Globus pallidus (tissue), 1 donor: ENCODE measurements around the gene CTCFL.

ENCODE experiments used
- DNase-seq: peaks from one replicate; pipeline ENCODE4 v3.0.0-alpha.2; 2015; ENCODE audit warnings: low spot score

CTCFL gene

DNA sequence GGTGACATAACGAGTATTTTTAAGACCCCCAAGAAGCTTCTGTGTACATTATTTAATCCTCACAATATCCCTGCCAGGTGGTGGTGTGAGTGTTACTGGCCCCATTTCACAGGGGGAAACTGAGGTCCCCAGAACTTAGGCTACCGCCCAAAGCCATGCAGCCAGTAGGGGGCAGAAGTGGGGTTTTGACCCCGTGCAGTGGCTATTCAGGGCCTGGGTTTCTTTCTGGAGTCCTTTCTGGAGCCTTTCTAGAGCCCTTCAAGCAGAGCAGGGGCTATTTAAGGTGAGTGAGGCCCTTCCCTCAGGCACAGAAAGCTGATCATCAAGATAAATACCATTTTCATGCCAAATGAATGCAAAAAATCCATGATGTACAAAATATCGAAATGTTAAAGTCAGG lies 59.0 kb downstream of the CTCFL start:
- DNase-seq: no peak

DNA sequence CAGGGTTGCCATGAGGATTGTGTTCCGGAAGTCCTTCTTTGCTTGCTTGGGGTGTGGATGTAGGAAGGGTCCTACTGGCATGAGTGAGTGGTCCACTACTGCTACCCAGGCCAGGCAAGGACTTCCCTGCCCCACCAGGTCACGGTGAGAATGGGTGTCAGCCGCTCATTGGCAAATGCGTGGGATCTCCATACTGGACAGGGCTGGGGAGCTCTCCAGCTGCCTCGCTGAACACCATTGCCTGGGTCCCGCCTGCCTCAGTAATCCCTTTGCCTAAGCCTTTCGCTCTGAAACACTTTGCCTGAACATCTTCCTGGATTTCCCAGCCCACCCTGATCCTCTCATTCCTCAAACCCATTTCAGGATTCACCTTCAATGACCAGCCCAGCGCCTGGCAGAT lies 59.5 kb downstream of the CTCFL start:
- DNase-seq: no peak

DNA sequence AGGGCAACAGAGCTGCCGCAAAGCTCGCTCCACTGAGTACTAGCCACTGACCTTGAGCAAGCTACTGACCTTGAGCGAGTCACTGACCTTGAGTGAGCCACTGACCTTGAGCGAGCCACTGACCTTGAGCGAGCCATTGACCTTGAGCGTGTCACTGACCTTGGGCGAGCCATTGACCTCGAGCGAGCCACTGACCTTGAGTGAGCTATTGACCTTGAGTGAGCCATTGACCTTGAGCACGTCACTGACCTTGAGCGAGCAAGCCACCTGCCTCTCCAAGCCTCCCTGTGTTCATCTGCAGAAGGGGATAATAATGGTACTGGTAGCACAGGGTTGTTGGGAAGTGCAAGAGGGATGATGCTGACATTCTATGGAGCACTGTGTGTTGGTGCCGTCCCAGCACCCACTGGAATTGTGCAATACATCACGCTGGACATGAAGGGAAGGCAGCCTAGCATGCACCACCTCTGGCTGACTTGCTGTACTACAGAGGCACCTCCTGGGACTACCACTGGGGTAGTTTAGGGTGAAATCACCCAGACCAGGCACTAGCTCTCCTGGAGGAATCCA lies 60.2 kb downstream of the CTCFL start:
- DNase-seq: no peak

DNA sequence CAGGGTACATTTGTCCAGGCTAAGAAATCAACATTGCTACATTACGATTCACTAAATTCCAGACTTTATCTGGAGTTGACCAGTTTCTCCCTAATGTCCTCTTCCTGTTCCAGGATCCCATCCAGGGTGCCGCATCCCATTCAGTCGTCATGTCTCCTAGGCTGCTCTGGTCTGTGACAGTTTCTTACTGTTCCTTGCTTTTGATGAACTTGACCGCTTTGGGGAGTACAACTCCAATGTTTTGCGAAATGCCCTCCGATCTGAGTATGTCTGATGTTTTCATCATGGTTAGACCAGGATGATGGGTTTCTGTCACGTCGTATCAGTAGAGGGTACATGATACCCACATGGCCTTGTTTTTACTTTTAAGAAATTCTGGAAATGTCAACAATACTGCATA lies 62.2 kb downstream of the CTCFL start:
- no peak for DNase-seq

DNA sequence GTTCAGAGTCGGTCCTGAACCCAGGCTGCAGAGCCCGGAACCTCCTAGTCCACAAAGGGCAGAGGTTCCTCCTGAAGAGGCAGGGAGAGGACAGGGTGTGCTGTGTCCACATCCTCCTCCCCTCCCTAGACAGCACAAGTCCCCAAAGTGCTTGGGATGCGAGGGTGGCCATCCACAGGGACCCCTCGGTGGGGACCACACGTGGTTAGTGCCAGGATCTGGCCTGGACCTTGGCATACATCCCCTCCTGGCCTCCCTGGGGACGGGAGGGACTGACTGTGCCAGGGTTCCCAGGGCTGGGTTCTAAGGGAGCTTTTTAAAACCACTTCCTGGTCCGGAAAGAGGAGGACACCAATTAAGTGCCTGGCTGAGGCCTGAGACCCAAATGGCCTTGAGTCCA lies 63.2 kb downstream of the CTCFL start:
- DNase-seq: no peak

DNA sequence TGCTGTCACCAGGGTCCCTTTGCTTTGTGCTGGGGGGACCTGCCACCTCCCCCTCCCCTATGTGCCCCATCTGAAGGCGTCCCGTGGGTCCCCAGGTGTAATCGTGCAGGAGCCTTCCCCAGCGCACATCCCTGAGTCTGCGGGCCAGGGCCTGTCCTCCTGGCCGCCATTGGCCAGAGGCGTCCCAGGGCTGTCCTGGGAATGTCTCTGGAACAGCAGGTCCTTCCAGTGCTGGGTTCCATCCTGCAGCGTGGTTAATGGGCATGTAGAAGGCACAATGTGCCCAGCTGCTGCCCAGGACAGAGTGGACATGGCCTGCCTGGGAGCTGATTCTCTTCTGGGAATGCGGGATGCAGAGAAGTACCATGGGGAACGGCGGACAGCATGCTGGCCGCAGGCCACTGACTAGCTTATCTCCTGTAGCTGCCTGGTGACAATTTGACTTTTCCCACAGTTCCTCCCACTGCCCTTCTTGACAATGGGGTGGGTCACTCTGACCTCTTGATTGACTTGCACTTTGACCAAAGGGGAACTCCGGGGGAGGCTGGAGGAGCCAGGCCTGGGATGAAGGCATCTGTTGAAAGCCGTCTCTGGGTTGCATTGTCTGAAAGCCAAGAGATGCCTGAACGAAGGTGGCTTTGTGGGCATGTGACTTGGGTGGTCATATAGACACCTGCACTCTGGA lies 64.0 kb downstream of the CTCFL start:
- no peak for DNase-seq

DNA sequence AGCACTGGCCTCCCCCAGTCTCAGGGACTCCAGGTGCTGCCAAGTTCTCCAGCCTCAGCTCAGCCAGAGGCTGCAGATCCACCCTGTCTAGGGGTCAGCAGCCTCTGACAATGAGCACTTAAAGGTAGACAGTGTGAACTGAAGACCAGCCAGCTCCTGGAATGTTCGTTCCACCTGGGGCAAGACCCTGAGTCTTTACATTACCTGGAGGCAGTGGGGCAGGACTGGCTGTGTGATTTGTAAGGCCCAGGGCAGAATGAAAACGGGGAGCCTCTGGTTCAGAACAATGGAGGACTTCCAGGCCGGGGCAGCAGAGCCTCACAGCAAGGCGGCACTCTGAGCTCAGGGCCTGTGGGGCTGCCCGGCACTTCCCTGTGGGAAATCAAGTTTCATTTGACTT lies 65.0 kb downstream of the CTCFL start:
- DNase-seq: no peak

DNA sequence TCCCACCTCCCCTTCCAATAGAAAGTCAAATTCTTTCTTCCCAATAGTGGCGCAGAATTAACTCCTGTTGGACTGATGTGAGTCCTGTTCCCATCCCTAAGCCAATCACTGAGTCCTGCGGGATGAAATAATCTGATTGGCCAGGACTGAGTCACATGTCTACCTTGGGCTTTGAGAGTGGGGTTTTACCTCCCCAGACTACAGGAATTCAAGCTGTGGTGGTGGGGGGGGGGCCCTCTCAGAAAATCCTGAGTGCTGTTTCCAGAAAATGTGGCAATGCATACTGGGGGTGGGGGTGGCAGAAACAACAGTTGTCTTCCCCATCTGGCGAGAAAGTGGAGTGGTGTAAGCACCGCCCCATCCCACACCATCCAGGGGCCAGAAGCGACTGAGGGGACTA lies 65.7 kb downstream of the CTCFL start:
- DNase-seq: no peak

DNA sequence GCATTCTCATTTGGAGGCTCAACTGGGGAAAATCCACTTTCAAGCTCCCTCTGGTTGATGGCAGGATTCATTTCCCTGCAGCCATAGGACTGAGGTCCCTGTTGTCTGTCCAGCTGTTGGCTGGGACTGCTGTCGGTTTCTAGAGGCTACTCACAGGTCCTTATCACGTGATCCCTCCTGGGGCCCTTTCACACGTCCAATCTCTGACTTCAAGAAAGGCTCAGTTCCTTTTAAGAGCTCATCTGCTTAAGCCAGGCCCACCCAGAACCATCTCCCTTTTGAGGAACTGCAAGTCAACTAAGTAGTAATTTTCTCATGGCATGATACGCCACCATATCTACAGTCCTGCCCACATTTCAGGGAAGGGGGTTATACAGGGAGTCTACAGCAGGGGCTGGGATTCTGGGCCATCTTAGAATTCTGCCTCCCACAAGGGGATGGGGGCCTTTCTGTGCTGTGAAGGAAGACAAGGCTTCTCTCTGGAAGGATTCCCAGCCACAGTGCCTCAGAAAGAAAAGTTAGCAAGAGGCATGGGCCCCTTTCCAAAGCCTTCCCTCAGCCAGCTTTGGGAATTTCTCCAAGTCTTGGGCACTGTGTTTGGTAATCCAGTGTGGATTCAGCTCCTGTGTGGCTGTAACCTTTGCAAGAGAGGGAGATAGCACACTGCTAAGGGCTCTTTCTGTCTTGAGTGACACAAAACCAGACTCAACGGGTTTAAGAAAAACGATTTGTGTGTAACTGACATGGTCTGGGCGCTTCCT lies 66.4 kb downstream of the CTCFL start:
- DNase-seq: peak; percentile 71

DNA sequence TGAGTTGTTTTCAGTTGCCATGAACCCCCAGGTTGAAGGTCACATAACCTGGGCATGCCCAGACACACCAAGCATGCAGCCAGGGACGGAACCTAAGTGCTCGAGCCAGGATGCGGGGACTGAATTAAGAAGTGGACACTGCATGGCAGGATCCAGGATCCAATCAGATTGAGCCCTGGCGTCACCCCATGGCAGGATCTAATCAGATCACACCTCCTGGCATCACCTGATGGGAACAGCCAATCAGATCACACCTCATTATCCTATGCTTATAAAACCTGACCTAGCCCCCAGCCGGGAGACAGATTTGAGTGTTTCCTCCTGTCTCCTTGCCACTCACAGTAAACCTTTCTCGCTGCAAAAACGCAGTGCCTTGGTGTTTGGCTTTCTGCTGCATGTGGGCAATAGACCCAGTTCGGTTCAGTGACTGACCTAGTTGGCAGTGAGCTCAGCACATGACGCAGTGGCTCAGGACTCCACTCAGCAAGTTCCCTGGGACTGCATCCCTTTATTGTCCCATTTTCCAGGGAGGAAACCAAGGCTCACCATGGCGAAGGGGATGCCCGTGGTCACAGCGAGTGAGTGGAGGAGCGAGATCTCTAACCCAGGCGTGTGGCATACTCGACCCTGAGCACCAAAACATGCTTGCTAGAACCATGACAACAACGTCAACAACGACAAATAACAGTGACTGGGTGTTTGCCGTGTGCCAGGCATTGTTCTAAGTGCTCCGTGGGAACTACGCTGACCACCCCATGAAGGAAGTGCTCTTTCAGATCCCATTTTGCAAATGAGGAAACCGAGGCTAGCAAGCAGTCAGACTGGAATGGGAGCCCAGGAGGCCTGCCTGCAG lies 67.5 kb downstream of the CTCFL start:
- DNase-seq: no peak

DNA sequence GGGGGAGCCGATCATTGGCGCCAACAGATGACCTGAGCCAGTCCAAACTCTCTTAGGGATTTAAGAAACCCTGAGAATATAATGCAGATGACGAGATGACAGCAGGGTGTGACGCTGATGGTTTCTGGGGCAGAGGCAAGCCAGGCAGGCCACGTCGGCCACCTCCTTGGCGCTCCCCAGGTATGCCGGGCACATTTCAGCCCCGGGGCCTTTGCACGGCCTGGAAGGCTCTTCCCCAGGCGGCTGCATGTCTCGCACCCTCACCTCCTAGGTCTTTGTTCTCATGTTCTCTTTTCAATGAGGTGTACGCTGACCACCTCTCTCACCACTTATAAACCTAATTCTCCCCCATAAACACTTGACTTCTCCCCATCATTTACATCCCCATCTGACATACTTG lies 68.8 kb downstream of the CTCFL start:
- no peak for DNase-seq

DNA sequence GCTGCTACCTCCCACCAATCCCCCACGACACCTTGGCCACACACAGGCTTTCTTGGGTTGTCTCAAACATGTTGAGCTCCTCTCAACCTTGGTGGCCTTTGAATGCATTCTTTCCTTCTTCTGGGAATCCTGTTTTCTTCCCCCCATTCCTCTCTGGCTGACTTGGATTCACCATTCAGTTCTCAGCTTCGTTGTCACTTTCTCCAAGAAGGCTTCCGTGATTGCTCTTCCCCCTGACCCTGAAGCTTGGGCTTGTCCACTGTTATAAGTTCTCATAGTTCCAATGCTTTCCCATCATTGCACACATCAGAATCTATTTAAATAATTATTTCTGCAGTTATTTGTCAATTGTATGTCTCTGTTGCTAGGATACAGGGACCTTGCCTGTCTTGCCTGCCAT lies 69.6 kb downstream of the CTCFL start:
- no peak for DNase-seq

DNA sequence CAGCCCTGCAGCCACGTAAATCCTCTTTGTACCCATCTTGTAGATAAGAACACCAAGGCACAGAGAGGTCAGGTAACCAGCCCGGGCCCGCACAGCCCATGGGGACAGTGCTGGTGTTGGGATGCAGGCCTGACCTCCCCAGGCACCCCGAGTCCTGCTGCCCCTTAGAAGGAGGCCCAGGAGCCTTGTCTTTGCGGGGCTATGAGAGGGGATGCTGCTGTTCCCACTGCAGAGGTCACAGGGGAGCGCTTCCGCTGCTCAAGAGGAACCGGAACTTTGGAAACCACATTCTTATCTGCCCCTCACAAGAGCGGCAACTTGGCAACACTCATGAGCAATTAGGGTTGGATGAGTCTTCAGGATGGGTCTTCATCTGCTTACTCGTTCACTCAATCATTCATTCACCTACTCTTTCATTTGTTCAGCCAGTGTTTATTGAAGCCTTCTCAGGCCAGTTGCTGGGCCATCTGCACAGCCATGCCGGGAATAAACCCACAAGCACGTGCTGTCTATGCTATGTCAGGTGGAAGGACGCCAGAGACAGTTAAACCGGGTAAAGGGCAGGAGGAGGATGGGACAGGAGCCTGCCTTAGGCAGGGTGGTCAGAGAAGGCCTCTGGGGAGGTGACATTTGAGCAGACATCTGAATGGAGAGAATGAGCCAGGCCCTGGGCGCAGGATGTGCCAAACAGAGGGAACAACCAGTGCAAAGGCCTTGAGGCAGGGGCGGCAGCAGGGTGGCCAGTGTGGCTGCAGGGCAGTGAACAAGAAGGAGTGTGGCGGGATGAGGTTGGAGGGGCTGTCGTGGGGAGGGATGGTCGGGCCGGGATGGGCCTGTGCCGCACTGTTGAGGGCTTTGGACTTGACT lies 72.9 kb downstream of the CTCFL start:
- DNase-seq: no peak

DNA sequence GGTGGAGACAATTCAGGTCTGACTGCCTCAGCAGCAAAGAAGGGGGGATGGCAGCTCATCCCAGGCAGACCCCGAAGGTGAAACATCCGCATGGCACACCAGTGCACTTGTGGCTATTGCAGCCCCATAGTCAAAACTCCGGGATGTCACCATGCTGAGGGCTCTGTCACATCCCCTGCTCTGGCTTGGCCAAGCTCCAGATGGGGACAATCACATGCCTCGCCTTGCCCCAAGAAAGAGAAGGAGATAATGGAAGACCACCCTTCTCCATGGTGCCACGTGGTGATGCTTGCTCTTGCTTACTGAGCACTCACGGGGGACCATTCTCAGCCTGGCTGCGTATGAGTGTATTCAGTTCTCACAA lies 73.5 kb downstream of the CTCFL start:
- no peak for DNase-seq

DNA sequence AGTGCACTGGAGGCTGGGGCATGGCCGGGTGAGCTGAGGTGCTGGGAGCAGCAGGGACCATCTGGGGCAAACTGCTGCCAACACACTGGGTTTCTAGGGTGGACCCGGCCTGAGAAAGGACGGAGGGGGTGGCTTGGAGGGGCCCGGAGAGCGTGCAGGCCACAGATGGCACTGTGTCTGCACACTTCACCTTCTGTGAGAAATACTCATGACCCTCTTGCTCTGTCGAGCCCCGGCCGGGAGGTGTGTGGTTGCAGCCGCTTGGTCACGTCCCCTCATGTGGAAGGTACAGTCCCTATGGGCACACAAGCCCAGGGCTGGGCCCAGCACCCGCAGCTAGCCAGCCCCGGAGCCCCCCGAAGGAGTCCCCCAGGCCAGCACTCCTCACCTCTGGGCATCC lies 74.0 kb downstream of the CTCFL start:
- DNase-seq: no peak

DNA sequence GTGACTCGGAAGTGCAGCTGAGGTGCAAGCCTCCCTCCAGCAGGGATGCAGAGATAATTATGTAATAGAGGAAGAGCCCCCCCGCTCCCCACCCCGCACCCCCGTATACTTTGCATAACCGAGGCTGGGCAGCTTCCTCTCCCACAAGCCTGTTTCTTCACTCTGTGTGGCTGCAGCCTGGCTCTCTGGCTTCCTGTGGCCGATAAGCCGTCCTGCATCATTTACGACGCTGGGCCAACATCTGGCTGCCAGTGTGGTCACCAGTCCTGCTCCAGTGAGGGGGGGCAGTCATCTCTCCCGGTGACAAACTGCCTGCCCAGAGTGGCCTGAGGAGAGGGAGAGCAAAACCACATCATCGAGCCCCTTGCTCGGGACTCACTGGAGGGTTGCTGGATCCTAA lies 74.5 kb downstream of the CTCFL start:
- DNase-seq: no peak

DNA sequence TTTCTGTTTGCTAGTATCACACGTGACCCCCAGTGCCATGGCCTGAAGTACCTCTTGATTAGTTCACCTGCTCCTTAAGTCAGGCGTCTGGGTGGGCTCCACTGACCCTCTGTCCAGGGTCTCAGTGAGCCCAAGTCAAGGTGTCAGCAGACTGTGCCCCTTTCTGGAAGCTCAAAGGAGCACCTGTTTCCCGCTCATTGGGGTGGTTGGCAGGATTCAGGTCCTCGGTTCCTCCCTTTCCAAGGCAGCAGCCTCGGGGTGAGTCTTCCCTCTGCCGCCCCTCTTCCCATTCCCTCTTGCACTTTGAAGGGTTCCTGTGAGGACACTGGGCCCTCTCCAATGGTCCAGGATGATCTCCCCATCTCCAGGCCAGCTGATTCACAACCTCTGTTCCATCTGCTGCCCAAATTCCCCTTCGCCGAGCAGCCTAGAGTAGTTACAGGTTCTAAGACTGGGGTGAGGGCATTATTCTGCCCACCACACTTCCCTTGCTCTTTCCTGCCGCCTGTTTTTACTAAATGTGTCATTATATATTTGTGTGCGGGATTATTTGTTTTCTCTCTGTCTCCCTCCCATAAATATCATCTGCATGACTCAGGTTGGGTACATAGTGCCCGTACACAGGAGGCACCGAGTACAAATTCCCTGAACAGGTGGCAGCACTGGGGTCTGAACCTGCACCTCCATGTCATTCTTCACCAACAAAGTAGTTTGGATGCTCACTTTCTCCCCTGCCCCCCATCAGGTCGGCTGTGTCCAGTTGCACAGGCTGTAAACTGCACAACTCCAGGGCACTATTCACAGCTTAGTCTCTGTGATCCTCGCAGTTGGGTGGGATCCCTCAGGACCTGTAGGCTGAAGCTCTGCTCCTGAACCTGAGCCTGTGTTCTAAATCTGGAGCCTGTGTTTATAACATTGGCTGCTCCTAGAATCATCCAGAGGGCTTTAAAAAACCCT lies 75.3 kb downstream of the CTCFL start:
- DNase-seq: no peak

DNA sequence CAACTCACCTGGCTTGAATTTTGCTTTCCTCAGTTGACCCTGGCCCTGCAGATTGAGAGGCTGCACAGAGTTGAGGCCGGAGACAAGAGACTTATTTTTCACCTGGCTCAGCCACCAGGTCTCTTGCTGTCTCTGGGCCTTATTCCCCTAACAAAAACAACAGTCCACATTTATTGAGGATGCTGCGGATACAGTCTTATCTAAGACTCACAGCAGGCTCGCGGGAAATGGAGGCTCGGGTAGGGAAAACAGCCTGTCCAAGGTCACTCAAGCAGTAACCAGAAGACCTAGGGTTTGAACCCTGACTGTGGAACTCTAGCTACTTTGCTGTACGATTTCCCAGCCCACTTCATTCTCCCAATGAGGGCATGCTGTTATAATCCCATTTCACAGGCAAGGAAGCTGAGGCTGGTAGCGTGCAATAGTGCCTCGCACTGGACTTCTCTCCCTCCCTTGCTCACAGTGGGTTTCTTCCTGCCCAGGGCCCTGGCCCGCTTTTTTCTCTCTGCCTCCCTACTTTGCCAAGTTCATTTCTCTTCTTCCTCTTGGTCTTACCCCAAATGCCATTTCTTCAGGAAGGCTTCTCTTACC lies 76.1 kb downstream of the CTCFL start:
- no peak for DNase-seq
